Measurements from ENCODE around the gene MRPL18.
"Not testable (repeated sequence)": the region's sequence is repeated elsewhere in the genome, so short reads cannot be mapped to it uniquely, and the experiment has no call there.

MRPL18 gene

DNA sequence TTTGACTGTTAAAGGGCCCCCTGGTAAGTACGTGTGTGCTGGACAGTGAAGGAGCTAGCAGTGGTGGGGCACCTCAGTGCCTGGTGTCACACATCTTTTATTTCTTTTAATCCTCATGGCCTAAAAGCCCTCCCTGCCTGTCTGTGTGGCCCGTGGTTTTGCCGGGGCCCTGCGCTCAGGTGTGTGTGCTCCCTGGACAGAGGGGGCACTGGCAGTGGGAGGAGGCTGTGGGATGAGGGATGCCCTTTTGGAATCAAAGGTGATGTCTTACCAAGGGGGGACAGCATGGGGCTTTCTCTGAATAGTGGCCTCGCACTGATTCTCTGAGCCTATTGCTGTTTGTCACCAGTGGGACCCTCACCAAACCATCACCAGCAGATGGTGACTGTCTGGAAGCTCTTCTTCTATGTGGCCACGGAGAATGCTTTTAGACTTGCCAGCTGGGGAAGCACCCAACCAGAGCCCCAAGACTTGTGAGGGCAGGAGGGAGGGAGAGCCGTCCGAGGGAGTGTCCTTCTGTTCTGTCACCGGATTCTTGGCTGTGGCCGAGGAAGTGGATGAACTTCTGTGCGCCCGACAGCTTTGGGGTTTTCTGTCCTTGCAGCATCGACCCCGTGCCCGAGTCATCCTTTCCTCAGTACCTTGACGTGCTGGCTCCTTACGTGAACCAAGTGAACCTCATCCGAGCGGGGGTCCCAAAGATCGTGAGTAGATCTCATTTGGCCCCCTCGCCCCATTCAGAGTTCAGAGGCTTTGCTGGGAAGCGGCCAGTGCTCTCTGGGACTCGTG, 27.9 kb downstream of the MRPL18 start:
- DNase-seq, result no peak

DNA sequence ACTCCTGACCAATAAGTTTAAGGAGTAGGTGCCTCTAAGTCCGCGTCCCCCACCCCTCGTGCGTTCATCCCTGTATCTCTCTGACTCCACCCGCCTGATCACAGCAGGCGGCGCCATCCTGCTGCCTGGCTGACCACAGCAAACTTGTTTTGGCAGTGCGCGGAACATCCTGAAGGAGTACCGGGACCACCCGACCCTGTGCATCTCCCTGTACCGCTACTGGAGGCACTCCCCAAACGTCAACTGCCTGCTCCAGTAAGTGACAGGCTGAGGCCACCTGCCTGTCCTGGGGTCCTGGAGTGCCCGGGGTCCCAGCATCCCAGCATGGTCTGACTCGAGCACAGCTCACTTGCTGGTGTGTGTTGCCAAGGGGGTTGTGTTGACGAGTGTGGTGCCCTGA, 28.8 kb downstream of the MRPL18 start:
- no peak for DNase-seq

GRCh38 chr6:159819932-159820640, 29.8 kb downstream of the MRPL18 start:
- peak; percentile 26 for DNase-seq

DNA sequence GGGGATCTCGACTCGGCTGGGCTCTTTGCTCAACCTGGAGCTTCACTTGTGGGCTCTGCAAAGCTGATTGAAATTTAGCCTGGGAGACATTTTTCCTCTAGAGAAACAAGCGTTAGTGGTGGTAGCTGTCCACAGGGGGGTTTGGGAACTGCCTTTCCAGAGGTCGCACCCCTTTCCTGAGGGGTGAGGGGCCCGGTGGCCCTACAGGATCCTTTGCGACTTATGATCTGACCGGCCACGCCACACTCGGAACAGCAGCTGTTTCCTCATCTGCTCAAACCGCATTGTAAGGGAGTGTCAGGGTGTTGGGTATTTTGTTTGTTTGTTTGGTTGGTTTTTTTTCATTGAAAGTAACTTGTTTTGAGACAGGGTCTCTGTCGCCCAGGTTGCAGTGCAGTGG, 30.9 kb downstream of the MRPL18 start:
- no peak for DNase-seq

- no peak for DNase-seq
These were observed 31.5 kb downstream of the MRPL18 start for GRCh38 chr6:159821726-159822125.

- DNase-seq, result no peak
These were observed 33.7 kb downstream of the MRPL18 start for GRCh38 chr6:159823953-159824352.

DNA sequence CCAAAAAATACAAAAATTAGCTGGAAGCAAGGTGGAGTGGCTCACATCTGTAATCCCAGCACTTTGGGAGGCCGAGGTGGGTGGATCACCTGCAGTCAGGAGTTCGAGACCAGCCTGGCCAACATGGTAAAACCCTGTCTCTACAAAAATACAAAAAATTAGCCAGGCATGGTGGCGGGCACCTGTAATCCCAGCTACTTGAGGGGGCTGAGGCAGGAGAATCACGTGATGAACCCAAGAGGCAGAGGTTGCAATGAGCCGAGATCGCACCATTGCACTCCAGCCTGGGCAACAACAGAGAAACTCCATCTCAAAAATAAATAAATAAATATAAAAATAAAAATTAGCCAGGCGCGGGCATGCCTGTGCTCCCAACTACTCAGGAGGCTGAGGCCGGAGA, 34.4 kb downstream of the MRPL18 start:
- DNase-seq, result not testable (repeated sequence)

- no peak for DNase-seq
These were observed 35.7 kb downstream of the MRPL18 start for GRCh38 chr6:159826004-159826403.

DNA sequence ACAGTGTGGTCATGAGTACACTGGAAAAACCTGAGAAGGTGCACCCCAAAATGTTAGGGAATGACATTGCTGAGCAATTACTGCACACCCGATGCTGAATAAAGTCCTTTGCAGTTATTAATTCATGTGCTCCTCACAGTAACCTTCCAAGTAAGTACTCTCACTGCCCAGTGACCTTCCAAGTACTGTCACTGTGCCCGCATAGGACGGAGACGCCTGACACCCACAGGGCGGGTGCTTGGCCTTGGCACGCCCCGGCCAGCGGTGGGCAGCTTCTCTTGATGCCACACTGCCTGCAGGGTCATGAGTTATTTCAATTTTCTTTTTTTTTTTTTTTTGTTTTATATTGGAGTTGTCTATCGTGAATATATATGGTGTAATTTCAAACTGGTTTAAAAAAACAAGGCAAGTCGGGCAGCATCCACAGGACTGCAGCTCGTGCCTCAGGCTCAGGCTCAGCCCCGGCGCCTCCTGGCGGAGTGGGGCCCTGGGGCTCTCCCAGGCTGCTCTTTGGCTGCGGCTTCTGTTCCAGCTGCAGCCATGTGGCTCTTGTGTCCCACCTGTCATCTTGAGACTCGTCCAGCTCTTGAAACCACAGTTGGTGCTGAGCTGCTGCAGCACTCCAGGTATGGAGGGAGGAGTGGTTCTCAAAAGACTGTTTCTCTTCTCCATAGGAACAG, 36.8 kb downstream of the MRPL18 start:
- no peak for DNase-seq

- DNase-seq, result no peak
These were observed 37.8 kb downstream of the MRPL18 start for GRCh38 chr6:159828074-159828473.

DNA sequence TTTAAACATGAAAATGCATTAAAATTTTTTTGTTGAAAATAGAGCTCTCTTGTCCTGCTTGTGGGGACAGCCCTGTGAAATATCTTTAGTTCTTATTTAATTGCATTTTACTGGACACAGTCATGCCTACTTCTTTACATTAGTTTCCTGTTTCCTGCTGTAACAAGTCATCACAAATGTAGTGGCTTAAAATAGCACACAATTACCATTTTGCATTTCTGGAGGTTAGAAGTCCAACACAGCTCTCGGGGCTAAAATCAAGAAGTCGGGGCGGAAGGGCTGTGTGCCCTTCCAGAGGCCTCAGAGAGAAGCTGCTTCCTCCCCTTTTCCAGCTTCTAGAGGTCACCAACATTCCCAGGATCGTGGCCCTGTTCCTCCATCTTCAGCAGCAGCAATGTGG, 39.3 kb downstream of the MRPL18 start:
- DNase-seq, result no peak

- DNase-seq, result no peak
These were observed 40.5 kb downstream of the MRPL18 start for GRCh38 chr6:159830501-159831372.

- DNase-seq, result no peak
These were observed 41.1 kb downstream of the MRPL18 start for GRCh38 chr6:159831373-159831679.

GRCh38 chr6:159832946-159833345, 42.7 kb downstream of the MRPL18 start:
- DNase-seq, result no peak

DNA sequence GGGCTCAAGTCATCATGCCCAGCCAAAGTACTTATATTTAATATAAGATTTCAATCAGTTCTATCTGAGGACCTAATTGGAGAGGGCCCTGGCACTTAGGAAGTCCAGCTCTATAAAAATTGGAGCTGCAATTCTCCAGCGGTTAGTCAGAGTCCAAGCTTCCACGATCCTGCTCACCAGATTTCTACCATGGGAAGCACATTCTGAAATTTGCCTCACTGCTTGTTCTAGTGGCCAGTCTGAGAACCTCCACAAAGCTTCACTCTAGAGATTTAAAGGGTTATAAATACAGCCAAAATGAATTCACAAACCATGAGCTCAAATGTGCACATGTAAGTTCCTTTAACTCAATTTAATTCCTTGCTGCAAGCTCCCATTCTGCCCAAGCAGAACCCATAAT, 43.3 kb downstream of the MRPL18 start:
- DNase-seq, result no peak

- DNase-seq, result no peak
These were observed 43.8 kb downstream of the MRPL18 start for GRCh38 chr6:159833997-159834603.

GRCh38 chr6:159836718-159837490, 46.6 kb downstream of the MRPL18 start:
- DNase-seq, result no peak

- DNase-seq, result no peak
These were observed 47.2 kb downstream of the MRPL18 start for GRCh38 chr6:159837511-159837910.

- DNase-seq, result no peak
These were observed 47.9 kb downstream of the MRPL18 start for GRCh38 chr6:159838020-159838744.

DNA sequence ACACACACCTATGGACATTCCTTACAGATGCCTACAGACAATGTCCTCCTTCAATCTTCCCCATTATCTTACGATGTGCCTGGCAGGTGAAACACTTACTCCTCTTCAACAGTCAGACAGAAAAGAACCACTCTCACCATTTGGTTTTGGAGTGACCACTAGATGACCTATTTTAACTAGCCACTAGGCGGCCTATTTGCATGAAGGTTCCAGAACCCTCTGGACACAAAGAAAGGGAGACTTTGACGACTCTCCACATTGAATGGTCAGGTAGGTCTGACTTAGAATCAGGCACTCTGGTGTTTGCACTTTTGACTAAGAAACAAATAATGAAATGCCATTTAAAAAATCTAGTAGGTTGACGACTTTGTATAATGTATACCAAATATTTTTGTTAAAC, 51.8 kb downstream of the MRPL18 start:
- DNase-seq, result no peak
